HS-27A (cell line): ENCODE data around the gene CD248.
"Not testable (repeated sequence)": the region's sequence is repeated elsewhere in the genome, so short reads cannot be mapped to it uniquely, and the experiment has no call there.

Source experiments
- DNase-seq: peaks from one replicate; pipeline ENCODE4 v3.0.0-alpha.2; 2012; ENCODE audit warnings: low read depth, missing footprints

CD248 gene

DNA sequence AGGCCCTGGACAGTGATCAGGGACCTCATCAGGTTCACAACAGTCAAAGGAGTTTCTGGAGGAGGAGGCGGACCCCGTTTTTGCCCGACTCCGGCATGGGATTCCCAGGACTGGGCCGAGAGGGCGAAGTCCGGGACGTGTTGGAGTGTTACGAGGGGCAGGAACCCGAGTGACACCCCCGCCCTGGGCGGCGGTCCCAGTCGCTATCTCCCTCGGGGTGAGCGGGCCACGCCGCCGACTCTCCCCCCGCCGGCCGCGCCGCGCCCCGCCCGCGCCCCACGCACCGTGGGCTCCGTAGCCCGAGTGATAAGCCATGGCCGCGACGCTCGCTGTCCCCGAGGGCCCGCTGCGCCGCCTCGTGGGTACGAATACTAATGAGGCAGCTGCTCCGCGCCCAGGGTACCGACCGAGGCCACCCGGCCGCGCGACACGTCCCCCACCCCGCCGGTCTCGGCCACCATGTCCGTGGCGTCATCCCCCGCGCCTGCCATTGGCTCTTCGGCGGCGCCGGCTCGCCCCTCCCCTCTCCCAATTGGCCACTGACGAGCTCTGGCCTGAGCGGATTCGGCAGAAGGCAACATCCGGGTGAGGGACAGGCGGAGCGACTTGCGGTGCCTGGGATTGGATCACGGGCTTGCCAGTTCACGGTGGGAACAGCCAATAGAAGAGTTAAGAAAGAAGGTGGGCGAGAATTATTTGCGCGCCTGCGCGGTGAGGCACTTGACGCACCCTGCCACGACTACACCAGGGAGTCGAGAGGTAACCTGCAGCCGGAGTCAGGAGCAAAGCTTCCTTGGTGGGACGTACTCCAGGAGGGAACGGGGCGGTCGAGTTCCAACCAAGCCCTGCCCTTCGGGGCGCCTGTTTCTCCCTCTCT lies 27.9 kb downstream of the CD248 start, which contains the start of gene YIF1A:
Gene YIF1A (minus strand): TSS at position 473 of the 877 bp plus-strand sequence. CDS start 158 bp downstream, at position 315.
- peak; percentile 99 for DNase-seq

DNA sequence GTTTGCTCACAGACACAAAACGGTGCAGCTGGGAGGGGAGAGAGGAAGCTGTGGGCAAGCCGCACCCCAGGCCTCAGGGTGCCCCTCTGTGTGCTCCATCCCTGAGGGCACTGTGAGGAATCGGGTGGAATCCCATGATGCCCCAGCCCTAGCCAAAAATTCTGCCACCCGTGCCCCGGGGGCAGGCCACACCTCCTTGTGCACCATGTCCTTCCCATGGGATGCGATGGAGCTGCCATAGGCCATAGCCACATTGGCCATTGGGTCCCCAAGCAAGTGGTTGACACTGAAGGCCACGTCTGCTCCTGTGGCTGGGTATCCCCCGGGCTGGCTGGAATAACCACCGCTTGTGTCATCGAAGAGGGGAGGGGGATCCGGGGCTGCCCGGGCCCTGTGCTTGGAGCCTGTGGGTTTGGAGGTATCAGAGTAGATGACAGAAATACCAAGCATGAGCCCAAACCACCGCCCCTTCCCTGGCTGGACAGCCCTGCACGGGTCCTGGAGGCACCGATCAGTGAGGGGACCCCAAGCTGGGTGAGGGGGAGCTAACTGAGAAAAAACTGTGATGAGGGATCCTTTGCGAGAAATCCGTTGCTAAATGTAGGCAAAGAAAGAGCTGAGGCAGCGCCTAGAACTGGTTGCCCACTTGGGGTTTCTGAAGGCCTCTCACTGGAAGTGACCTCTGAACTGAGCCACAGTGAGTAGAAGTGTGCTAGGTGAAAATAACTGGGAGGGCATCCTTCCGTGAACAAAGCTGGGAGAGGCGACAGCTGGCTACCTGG lies 28.8 kb downstream of the CD248 start:
- DNase-seq: no peak

DNA sequence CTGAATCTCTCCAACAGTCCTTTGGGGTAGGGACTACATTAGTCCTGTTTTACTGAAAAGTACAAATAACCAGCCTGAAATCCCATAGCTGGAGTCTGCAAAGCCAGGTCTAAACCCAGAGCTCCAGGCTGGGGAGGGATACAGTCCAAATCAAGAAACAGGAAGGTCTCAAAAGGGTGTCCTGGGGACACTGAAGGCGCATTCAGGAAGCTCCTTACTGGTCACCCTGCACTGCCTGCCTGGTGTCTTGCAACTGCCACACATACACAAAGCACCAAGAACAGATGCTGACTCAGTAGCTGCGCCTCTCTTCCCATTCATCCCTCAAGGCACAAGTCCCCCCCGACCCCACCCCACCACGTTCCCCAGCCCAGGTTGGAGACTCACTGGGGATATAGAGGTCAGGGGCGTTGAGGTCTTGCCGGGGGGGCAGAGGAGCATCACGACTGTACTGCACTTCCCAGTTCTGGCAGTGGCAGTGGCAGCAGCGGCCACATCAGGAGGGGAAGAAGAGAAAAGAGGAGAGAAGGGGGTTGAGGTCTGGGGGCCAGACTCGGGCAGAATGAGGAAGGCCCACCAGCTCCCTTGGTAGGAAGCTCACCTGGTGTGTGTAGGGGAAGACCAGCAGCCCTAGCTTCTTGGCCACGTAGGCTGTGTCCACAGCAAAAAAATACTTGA lies 29.5 kb downstream of the CD248 start:
- DNase-seq: no peak

DNA sequence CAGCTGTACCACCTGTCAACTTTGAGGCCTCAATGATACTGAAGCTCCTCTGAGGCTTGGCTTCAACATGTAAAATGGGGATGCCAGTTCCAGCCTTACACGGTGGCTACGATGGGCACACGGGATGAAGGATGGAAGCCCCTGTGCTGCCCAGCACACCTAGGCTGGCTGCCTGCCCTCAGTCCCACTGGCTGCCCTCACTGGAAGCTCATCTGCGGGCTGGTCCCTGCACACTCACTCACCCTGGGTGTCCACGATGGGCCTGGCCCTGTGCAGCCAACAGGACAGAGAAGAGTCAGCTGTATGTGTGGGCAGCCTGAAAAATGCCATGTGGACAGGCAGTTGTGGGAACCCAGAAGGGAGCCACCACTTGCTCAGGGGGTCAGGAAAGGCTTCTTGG lies 30.1 kb downstream of the CD248 start:
- DNase-seq: no peak

DNA sequence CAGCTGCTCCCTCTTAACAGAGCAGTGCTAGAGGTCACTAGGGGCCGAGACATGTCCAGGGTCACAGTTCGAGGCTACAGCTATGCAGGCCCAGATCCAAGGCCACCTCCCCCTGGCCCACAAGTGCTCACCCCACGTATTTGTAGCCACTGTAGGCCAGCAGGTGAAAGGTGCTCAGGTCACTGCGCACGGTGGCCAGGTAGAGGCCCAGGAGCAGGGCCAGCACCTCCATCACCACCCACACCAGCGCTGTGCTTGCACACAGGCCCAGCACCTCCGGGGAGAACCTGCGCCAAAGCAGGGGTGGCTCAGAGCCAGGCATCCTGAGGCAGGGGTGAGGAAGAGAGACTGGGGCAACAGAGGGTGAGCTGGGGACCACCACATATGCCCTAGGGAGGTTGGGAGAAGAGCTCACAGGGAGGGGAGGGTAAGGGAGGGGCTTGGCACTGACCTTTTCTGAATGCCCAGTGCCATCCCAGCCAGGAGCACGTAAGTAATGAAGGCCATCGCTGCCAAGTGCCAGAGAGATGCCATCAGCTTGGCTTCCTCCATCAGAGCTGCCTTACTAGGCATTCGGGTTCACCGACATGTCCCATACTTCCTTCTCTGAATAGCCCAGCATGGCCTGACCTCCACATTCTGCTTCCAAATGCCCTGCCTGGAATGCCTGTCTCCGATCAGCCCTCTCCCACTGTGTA lies 31.4 kb downstream of the CD248 start:
- DNase-seq: no peak

DNA sequence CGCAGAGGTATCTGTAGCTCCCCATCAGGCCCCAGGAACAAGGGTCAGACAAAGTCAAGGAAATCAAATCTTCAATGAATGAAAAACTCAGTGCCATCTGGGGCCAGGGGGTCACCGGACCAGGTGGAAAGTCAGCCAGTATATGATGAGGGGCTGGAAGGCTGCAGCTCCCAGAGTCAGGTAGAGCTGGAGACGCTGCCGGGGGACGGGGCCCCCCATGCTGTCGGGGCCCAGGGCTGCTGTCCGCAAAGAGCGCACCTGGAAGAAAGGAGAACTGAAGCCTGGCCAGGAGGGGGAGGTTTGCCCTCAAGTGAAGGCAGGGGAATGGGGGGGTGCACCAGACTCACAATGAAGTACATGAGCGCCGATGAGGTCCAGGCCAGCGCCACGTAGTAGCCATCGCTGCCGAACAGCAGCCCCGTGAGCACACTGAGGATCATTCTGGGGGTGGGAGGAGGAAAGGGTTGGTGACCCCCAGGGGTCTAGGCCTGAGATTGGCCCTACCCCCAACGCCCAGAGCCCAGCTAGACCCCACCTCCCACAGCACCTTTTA lies 32.2 kb downstream of the CD248 start:
- DNase-seq: no peak

DNA sequence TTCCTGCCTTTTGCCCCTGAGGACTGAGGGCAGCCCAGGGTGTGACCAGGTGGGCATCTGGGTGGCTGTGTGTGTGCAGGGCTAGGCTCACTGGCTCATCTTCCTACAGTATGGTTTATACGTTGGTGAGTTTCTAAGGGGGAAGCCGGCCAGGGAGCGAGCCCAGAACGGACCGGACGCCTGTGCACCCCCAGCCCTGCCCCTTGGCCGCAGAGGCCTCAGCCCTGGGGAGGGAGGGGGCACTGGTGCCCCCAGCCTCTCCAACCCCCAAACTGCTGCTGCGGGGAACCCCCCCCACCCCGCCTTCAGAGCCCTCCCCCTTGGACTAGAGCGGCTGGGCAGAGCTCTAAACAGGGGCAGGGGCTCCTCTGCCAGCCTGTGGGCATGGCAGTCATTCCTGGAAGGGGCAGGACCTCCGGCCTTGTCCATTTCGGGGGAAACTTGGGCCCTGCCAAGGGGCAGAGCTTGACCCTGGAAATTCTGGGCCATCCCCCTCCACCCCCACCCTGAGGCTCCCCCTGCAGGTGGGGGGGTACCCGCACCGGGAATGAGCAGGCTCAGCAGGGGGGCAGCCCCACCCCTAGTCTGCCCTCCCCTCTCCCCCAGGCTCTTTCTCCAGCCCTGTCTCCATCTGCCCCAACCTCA lies 33.3 kb downstream of the CD248 start:
- no peak for DNase-seq

DNA sequence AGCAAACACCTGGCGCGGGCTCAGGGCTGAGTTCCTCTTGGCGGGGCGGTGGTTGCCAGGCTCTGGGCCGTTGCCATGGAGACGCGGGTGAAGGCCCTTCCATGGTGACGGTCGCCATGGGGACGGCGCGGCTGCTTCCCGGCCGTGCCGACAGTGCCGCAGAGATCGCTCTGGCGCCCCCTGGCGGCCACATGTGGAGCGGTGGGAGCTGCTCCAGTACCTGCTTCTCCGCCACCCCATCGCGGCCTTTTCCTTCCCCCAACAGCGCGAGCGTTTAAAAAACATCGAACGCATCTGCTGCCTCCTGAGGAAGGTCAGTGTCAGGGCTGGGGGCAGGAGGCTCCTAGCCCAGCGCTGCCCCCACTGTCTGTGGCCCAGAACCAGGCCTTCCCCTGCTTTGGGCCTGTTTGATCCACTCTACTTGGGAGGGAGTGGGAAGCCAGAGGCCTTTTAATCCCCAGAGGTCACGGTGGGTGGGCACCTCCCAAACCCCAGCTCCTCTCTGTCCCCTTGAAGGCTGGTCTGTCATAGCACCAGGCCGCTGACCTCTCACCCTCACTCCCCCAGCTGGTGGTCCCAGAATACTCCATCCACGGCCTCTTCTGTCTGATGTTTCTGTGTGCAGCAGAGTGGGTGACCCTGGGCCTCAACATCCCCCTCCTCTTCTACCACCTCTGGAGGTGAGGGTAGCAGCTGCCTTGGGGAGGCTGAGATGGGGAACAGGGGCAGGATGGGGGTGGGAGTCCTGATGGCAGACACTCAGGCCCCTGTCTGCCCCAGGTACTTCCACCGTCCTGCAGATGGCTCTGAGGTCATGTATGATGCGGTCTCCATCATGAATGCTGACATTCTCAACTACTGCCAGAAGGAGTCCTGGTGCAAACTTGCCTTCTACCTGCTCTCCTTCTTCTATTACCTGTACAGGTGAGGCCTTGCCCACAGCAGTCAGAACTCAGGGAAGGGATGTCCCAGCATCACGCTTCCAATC lies 34.1 kb downstream of the CD248 start:
- no peak for DNase-seq

DNA sequence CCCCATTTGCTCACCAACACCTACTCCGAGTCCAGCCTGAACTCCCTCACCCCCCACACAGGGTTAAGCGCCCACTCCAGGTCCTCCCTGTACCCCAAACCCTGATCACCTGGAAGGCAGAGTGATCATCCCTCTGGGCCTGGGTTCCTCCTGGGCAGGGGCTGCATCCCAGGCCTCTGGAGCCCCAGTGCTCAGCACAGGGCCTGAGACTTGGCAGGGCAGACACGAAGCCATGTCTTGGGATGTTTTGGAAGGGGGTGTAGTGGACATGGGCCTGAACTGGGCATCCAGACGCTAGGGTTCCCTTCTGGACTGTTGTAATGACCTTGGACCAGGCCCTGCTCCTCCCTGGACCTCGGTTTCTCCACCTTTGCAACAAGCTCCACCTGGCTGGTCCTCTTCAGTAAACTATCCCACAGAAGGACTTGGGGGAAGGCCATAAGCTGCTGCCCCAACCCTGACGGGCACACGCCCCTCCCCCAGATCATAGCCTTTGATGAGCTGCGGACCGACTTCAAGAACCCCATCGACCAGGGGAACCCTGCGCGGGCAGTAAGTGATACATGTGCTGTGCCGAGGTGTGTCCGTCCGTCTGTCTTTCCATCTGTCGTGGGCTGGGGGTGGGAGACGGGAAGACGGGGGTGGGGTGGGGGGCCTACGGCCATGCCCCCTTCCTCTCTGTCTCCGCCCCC lies 34.9 kb downstream of the CD248 start:
- DNase-seq: no peak

DNA sequence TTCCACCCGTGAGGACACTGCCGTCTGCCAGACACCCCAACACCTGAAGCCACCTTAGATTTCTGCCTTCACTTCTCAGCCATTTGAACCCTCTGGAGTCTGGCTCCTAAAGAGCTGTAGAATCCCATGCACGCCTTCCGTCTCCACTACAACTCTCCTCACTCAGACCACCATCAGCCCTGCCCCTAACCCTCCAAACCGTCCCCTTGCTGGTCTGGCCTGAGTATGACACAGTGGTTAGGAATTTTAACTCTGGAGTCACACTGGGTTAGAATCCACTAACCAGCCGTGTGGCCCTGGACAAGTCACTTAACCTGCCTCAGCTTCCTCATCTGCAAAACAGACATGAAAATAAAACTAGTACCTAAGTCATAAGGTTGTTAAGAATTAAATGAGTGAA lies 35.8 kb downstream of the CD248 start:
- no peak for DNase-seq

DNA sequence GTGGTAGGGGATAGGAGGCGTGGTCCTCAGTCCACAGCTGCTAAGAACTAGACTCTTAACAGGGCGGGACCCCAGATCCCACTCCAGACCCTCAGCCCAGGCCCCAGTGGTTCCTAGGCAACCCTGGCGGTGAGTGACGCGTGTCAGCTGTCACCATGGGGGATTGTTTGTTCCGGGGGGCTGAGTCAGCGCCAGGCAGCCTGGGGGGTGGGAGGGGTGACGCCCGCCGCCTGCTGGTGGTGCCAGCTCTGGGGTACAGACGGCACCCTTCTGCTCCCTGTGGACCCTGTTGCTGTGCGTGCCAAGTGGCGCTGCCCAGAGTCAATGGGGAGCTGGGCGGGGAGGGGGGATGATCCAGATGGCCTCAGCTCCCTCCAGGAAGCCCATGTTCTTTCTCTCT lies 36.4 kb downstream of the CD248 start:
- no peak for DNase-seq

DNA sequence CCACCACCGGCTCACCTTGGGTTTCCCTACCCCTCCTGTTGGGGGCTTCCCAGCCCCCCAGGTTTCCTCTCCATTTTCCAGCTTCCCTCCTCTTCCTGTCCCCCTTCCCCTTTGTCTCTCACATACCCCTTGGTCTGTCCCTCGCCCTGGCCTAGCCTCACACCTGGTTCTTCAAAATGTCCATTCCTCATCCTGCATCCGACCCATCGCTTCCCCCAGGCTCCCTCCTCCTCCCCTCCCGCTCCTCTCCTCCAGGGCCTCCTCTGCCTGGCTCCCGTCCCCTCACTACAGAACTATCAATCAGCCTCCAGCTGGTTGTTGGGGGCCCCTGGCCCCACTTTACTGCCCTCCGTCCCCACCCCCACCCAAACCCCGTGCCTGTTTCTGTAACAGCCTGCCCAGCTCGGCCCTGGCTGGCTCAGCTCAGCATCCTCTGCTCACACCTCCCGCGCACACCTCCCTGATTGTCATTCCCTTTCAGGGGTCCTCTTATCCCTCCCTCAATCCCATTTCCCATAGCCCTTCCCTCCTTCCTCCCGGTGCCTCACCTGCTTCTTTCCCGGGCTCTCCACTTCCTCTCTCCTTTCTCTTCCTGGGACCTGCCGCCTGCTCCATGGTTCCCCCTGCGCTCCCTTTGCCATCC lies 37.6 kb downstream of the CD248 start:
- DNase-seq: no peak

DNA sequence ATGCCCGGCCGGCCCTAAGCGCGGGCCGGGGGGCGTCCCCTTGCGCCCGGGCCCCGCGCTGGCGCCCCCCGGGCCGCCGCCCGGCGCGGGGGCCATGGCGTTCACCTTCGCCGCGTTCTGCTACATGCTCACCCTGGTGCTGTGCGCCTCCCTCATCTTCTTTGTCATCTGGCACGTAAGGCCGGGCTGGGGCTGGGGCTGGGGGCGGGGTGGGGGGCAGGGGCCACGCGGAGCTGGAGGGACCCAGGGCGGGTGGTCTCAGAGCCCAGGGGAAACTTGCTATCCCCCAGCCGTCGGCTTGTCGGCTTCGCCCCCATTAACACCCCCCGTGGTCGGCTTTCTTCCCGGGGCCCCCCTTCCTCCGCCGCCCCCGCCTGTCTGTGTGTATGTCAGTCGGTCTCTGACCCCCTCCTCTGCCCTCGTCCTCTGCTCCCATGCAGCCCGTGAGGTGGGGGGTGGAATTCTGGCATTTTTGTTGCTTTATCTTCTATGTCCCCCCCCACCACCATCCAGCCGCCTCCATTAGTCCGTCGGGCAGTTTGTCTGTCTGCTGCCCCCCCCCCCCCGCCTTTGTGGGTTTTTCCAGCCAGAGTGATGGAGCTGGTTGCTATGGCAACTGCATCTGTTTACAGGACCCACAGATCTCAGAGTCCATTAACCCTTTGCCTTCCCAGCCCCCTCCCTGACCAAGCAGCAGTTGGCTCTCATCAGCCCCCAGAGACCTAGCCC lies 38.3 kb downstream of the CD248 start:
- DNase-seq: no peak

DNA sequence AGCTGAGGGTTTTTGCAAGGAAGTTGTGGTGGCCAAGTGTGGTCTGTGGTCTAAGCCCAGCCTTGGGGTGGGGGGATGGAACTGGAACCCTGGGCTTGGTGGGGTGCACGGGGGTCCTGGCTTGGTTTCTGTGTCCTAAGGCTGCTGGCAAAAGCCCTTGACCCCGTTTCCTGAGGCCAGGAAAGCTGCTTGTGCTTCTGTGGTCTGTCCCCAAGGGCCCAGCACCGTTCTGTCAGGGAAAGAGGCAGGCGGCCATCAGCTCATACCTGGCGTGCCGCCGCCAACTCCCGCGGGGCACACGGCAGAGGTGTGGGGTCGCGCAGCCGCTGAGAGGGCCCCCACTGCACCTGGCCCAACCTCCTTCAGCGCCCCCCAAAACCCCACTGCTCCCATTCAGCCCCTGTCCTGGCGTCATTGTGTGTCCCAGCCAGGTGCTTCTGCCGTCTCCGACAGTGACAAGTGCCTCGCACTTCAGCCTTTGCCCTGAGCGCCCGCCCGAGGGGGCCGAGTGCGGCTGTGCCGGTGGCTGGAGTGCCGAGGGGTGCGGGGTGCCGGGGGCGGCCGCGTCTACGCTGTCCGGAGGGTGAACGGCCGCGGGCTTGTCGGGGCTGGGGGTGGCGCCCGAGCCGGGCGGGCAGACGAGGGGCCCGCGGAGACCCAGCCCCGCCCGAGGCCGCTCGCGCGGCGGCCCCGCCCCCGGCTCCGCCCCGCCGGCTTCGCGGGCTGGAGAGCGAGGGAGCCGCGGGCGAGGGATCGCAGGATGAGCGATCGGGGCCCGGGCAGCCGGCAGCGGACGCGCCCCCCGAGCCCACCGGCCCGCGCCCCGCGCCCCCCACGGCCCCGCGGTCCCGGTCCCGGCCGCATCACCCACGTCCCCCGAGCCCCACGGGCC lies 39.1 kb downstream of the CD248 start, which contains the start of gene CNIH2:
Gene CNIH2 (plus strand): TSS at position 705 of the 892 bp plus-strand sequence. CDS start 282 bp downstream, outside the sequence.
- DNase-seq: no peak

DNA sequence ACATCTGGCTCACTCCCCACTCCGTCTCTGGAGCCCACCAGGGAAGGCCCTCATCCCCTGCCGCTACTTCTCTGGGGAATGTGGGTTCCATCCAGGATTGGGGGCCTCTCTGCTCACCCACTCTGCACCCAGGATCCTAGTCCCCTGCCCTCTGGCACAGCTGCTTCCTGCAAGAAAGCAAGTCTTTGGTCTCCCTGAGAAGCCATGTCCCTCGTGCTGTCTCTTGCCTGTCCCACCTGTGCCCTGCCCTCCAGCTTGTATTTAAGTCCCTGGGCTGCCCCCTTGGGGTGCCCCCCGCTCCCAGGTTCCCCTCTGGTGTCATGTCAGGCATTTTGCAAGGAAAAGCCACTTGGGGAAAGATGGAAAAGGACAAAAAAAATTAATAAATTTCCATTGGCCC lies 39.8 kb downstream of the CD248 start:
- not testable (repeated sequence) for DNase-seq

DNA sequence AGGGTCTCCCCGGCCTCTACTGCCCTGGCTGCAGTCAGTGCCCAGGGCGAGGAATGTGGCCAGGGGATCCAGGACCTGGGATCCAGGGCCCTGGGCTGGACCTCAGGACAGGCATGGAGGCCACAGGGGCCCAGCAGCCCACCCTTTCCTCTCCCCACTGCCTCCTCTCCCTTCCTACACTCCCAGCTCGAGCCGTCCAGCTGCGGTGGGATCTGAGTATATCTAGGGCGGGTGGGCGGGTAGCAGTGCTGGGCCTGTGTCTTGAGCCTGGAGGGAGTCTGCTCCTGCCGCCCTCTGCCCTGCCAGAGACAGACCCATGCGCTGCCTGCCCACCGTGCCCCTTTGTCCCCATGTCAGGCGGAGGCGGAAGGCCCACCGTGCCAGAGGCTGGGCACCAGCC lies 40.2 kb downstream of the CD248 start:
- DNase-seq: not testable (repeated sequence)
